Fibroblast of lung (primary cell): ENCODE measurements around the gene SNX12. TPM values are rescaled to one million over a fixed set of nuclear protein-coding genes. Genes with fewer than 3 reads are reported as not detected.

Experiments
- DNase-seq, 2 donors: peaks; one replicate each; pipeline versions ENCODE4 v3.0.0 to v3.0.0-alpha.2; 2010; ENCODE audit warnings: low read depth in 2 of 2
- H2AFZ ChIP-seq: 2 replicates; pipeline ENCODE4 v1.5.1; 2012; ENCODE audit warnings: low read length, control low read depth, inconsistent platforms
- H3K27ac ChIP-seq: 2 replicates; pipeline ENCODE4 v1.5.1; 2011; ENCODE audit warnings: low read length, control low read depth; ENCODE audit not compliant: insufficient read depth
- H3K27me3 ChIP-seq: 2 replicates; pipeline ENCODE4 v1.5.1; 2011; ENCODE audit warnings: mild to moderate bottlenecking, low read length; ENCODE audit not compliant: control insufficient read depth, insufficient read depth
- H3K36me3 ChIP-seq: 2 replicates; pipeline ENCODE4 v1.5.1; 2011; ENCODE audit warnings: low read length; ENCODE audit not compliant: control insufficient read depth, insufficient read depth
- H3K4me1 ChIP-seq: 2 replicates; pipeline ENCODE4 v1.5.1; 2011; ENCODE audit warnings: low read length; ENCODE audit not compliant: control insufficient read depth, insufficient read depth; ENCODE audit errors: extremely low read depth
- H3K4me2 ChIP-seq: 2 replicates; pipeline ENCODE4 v1.5.1; 2011; ENCODE audit warnings: low read length, control low read depth; ENCODE audit not compliant: insufficient read depth; ENCODE audit errors: extremely low read depth
- H3K4me3 ChIP-seq, 4 experiments: fragments of 200-600 bp in 1 of 4; sonication (generic) in 1 of 4; replicated peaks in 1 of 4; 2 replicates each; pipeline ENCODE4 v1.5.1; 2011 to 2016; ENCODE audit warnings: low read length in 4 of 4, low read depth in 3 of 4, mild to moderate bottlenecking in 3 of 4, control low read depth in 2 of 4, inconsistent platforms in 1 of 4, mixed read lengths in 1 of 4; ENCODE audit not compliant: insufficient read depth in 1 of 4; ENCODE audit errors: control extremely low read depth in 1 of 4
- H3K79me2 ChIP-seq: 2 replicates; pipeline ENCODE4 v1.5.1; 2012; ENCODE audit warnings: mild to moderate bottlenecking, low read length, inconsistent platforms; ENCODE audit not compliant: control insufficient read depth, insufficient read depth
- H3K9ac ChIP-seq: 2 replicates; pipeline ENCODE4 v1.5.1; 2011; ENCODE audit warnings: mild to moderate bottlenecking, low read length, control low read depth; ENCODE audit not compliant: insufficient read depth
- H3K9me3 ChIP-seq: 2 replicates; pipeline ENCODE4 v1.5.1; 2012; ENCODE audit warnings: low read depth, low read length; ENCODE audit not compliant: control insufficient read depth, insufficient read depth
- H4K20me1 ChIP-seq: 2 replicates; pipeline ENCODE4 v1.5.1; 2011; ENCODE audit warnings: low read length; ENCODE audit not compliant: control insufficient read depth, insufficient read depth; ENCODE audit errors: extremely low read depth
- EZH2 ChIP-seq: IDR thresholded peaks from 2 replicates; pipeline ENCODE4 v1.5.1; 2012; ENCODE audit warnings: low read length, control low read depth, mild to moderate bottlenecking; ENCODE audit errors: missing control alignments
- polyA plus RNA-seq, 2 donors: library from polyadenylated mRNA; depleted of rRNA in 1 of 2; stranded (reverse) in 1 of 2; unstranded in 1 of 2; fragments of >200 nt; gene quantifications; 2 replicates each; pipeline ENCODE4 v1.2.1, GENCODE V29; 2011 to 2012; ENCODE audit warnings: missing spikeins in 1 of 2
- total RNA-seq: library from RNA; depleted of rRNA; stranded (reverse); fragments of >200 nt; gene quantifications from 2 replicates; pipeline ENCODE4 v1.2.1, GENCODE V29; 2014
- TF ChIP-seq, protein P1 (sequence below), 2 donors: IDR thresholded peaks in 1 of 2; conservative IDR thresholded peaks in 1 of 2; 1 replicate in 1 of 2; 2 replicates in 1 of 2; pipeline ENCODE4 v1.5.1; 2011 to 2012; ENCODE audit warnings: low read length in 2 of 2, control low read depth in 1 of 2, inconsistent platforms in 1 of 2, low read depth in 1 of 2, mild to moderate bottlenecking in 1 of 2

SNX12 gene
- total and polyA plus RNA-seq, 2 donors (not counting 1 experiment from before 2014, with no cell fraction given): 80.8 to 84.6 TPM

DNA sequence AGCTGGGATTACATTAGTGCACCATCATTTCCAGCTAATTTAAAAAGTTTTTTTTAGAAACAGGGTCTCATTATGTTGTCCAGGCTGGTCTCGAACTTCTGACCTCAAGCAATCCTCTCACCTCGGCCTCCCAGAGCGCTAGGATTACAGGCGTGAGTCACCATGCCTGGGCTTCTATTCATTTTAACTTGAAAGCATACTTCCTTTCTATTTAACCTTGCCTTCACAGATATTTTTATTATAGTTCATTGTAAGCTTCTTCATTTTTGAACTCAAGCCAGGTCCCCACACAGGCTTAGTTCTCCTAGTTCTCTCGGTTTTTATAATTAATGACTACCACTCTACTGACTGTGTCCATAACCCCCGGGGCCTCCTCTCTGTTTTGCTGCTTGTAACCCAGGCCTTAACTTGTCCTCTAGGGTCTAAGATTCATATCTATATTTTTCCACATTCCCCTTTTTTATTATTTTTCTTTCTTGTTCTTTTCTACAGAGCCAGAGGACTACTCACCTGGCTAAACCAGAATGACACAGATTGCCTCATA lies 50.7 kb downstream of the SNX12 start:
- peak in 1 of 2 donors; percentile 42 for DNase-seq
- Histone ChIP-seq H3K36me3 (no peaks in the 10 kb centered on the region), H3K9ac (no peak overlapping the region), H3K9me3 (no peaks in the 10 kb centered on the region), H4K20me1 (no peaks in the 10 kb centered on the region), H2AFZ (no peak overlapping the region), H3K4me1 (no peaks in the 10 kb centered on the region), H3K4me2 (no peak overlapping the region), H3K27ac (no peak overlapping the region), H3K27me3 (no peaks in the 10 kb centered on the region), H3K4me3 (no peak overlapping the region), H3K79me2 (no peaks in the 10 kb centered on the region)
- TF ChIP-seq, protein P1, sequence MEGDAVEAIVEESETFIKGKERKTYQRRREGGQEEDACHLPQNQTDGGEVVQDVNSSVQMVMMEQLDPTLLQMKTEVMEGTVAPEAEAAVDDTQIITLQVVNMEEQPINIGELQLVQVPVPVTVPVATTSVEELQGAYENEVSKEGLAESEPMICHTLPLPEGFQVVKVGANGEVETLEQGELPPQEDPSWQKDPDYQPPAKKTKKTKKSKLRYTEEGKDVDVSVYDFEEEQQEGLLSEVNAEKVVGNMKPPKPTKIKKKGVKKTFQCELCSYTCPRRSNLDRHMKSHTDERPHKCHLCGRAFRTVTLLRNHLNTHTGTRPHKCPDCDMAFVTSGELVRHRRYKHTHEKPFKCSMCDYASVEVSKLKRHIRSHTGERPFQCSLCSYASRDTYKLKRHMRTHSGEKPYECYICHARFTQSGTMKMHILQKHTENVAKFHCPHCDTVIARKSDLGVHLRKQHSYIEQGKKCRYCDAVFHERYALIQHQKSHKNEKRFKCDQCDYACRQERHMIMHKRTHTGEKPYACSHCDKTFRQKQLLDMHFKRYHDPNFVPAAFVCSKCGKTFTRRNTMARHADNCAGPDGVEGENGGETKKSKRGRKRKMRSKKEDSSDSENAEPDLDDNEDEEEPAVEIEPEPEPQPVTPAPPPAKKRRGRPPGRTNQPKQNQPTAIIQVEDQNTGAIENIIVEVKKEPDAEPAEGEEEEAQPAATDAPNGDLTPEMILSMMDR (conservative IDR thresholded peaks at IDR 0.05 in 1 of 2, IDR thresholded peaks at IDR 0.05 in 1 of 2; ENCODE audit: low read depth in 1 of 2, low read length in 2 of 2): no peak
- TF ChIP-seq EZH2: no peak

Other genes starting within 250 kb of the SNX12 start
- gene TEX11, start 159.6 kb downstream of the SNX12 start, total RNA-seq: under 0.01 TPM in 1 of 2 replicates, not detected in the other
- not detected in 2 replicates for gene TEX11, start 159.6 kb downstream of the SNX12 start, polyA plus RNA-seq
- not detected in 2 replicates for gene SLC7A3, start 137.2 kb downstream of the SNX12 start, total RNA-seq
- 0.03 and 0.06 TPM in 2 replicates for gene SLC7A3, start 137.2 kb downstream of the SNX12 start, polyA plus RNA-seq
- 6.9 and 7.4 TPM in 2 replicates for gene FOXO4, start 27.5 kb upstream of the SNX12 start, total RNA-seq
- gene FOXO4, start 27.5 kb upstream of the SNX12 start, polyA plus RNA-seq: 1.5 and 2.3 TPM in 2 replicates
- not detected in 2 replicates for gene CXorf65, start 38.4 kb upstream of the SNX12 start, total RNA-seq
- not detected in 2 replicates for gene CXorf65, start 38.4 kb upstream of the SNX12 start, polyA plus RNA-seq
- not detected in 2 replicates for gene IL2RG, start 43.2 kb upstream of the SNX12 start, total RNA-seq
- gene IL2RG, start 43.2 kb upstream of the SNX12 start, polyA plus RNA-seq: not detected in 2 replicates
- 17.5 and 33.2 TPM in 2 replicates for gene MED12, start 50.3 kb upstream of the SNX12 start, total RNA-seq
- gene MED12, start 50.3 kb upstream of the SNX12 start, polyA plus RNA-seq: 6.4 and 7.2 TPM in 2 replicates
- 0.51 and 0.83 TPM in 2 replicates for gene NLGN3, start 76.5 kb upstream of the SNX12 start, total RNA-seq
- gene NLGN3, start 76.5 kb upstream of the SNX12 start, polyA plus RNA-seq: 0.41 and 0.71 TPM in 2 replicates
- not detected in 2 replicates for gene GJB1, start 154.9 kb upstream of the SNX12 start, total RNA-seq
- not detected in 2 replicates for gene GJB1, start 154.9 kb upstream of the SNX12 start, polyA plus RNA-seq
- gene ZMYM3, start 185.8 kb upstream of the SNX12 start, total RNA-seq: 9.2 and 16.8 TPM in 2 replicates
- gene ZMYM3, start 185.8 kb upstream of the SNX12 start, polyA plus RNA-seq: 13.4 and 16.3 TPM in 2 replicates
- 316 and 355 TPM in 2 replicates for gene NONO, start 215.3 kb upstream of the SNX12 start, total RNA-seq
- 165 and 291 TPM in 2 replicates for gene NONO, start 215.3 kb upstream of the SNX12 start, polyA plus RNA-seq
- 0.51 and 0.66 TPM in 2 replicates for gene ITGB1BP2, start 233.4 kb upstream of the SNX12 start, total RNA-seq
- gene ITGB1BP2, start 233.4 kb upstream of the SNX12 start, polyA plus RNA-seq: 0.62 and 1.8 TPM in 2 replicates